ENCODE measurements around the gene LAMP1. TPM values are rescaled to one million over a fixed set of nuclear protein-coding genes. Genes with fewer than 3 reads are reported as not detected.

Gene LAMP1
- total RNA-seq, 3 donors from 2014 or later: 96.7 to 167 (median 99.1) TPM

DNA sequence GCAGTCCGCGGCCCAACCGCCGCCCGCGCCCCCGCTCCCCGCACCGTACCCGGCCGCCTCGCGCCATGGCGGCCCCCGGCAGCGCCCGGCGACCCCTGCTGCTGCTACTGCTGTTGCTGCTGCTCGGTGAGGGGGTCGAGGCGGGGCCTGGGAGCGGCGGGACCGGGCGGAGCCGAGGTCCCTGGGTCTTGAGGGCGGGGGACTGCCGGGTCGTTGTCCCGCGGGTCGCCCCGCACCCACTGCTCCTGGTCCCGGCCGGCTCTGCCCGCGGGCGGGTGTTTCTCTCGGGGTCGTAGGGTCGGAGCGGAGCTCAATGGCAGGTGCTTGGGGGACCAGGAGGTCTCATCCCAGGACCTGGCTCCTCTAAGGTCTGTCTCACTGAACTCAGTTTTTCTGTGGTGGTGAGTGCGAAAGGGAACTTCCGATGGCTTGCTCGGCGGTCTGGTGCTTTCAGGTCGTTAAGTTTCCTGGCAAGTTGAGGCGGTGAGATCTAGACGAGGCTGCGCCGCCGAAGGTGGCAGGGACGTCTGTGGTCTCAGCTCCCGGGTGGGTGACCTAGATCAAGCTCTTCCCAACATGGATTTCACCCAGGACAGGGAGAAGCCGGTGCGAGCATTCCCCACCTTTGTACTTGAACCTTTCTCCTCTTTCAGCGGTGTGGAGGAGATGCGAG is 467 bp downstream of the LAMP1 start:
- H3K9me3 ChIP-seq: no peaks in the 10 kb centered on the region
- H3K27me3 ChIP-seq: no peaks in the 10 kb centered on the region
- no peaks in the 10 kb centered on the region for H3K36me3 ChIP-seq
- H3K27ac ChIP-seq: peak overlapping the region; percentile 89 to 95
- H3K4me3 ChIP-seq: peak overlapping the region; percentile 68 to 92 (median 71)
- H3K4me1 ChIP-seq: peaks cover 0 to 11% of the 10 kb centered on the region in 2 donors
- TF ChIP-seq POLR2AphosphoS5 (IDR thresholded peaks at IDR 0.05) (no peak), POLR2A (IDR thresholded peaks at IDR 0.05) (no peak)
- TF ChIP-seq, protein P1, sequence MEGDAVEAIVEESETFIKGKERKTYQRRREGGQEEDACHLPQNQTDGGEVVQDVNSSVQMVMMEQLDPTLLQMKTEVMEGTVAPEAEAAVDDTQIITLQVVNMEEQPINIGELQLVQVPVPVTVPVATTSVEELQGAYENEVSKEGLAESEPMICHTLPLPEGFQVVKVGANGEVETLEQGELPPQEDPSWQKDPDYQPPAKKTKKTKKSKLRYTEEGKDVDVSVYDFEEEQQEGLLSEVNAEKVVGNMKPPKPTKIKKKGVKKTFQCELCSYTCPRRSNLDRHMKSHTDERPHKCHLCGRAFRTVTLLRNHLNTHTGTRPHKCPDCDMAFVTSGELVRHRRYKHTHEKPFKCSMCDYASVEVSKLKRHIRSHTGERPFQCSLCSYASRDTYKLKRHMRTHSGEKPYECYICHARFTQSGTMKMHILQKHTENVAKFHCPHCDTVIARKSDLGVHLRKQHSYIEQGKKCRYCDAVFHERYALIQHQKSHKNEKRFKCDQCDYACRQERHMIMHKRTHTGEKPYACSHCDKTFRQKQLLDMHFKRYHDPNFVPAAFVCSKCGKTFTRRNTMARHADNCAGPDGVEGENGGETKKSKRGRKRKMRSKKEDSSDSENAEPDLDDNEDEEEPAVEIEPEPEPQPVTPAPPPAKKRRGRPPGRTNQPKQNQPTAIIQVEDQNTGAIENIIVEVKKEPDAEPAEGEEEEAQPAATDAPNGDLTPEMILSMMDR (IDR thresholded peaks at IDR 0.05): no peak
- DNase-seq (ENCODE audit: low spot score in 2 of 2): peak in 1 of 2 donors; percentile 26
- intact Hi-C loops (cut with DNase I; ENCODE audit: low total_unique reads): no loop called here

DNA sequence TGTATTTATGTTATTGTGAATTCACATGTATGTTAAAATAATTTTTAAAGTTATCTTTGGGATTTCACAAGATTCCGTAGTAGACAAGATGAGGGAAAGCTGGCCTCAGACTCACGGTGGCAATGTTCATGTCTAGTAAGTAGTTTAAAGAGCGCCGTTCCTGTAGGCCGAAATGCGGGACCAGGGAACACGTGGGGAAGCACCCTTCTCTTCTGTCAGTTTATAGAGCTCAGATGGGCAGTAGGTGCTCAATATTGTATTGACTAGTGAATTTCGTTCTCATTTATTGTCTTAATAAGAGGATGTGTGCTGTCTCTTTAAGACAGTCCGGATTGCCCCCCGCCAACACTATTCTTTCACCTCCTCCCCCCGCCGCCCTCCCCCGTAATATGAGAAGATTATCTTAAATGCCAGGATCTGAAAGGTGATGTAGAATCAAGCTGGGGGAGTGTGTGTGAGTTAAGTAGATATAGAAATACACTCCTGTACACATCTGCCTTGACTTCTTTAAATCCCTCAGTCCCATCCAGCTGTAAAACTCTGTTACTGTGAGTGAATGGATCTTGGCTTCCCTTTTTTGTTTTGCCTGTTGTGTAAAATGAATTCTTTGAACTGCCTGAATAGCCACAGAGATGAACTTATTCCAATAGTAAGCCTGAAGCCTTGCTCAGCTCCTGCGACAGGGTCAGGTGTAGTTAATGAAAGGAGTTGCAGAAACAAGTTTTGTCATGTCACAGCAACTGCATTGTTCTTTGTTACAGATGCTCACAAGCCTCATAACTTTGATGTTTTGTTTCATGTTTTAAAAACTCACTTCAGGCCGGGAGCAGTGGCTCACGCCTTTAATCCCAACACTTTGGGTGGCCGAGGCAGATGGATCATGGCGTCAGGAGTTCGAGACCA is 1.3 kb downstream of the LAMP1 start:
- intact Hi-C loops (cut with DNase I; ENCODE audit: low total_unique reads): no loop called here
- H3K36me3 ChIP-seq: no peaks in the 10 kb centered on the region
- H3K27me3 ChIP-seq: no peaks in the 10 kb centered on the region
- no peaks in the 10 kb centered on the region for H3K9me3 ChIP-seq
- TF ChIP-seq, protein P1 (IDR thresholded peaks at IDR 0.05): no peak
- TF ChIP-seq POLR2A (IDR thresholded peaks at IDR 0.05): no peak
- TF ChIP-seq POLR2AphosphoS5 (IDR thresholded peaks at IDR 0.05): no peak
- H3K4me3 ChIP-seq: peak overlapping the region; percentile 68 to 92 (median 71)
- DNase-seq (ENCODE audit: low spot score in 2 of 2): no peak
- H3K27ac ChIP-seq: peak overlapping the region; percentile 89 to 95
- peaks cover 0 to 11% of the 10 kb centered on the region in 2 donors for H3K4me1 ChIP-seq

DNA sequence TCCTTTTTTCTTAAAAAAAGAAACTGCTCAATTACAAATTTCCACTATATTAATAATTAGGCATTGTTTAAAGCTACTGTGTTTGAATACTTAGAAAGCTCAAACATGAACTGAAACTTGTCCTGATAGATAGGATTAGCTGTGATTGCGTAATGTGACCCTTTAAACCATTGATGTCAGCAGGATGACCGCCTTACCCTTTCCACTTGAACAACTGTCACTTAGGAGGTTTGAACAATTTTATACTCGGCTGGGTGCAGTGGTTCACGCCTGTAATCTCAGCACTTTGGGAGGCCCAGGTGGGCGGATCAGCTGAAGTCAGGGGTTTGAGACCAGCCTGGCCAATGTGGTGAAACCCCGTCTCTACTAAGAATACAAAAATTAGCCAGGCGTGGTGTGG is 2.9 kb downstream of the LAMP1 start:
- peaks cover 0 to 11% of the 10 kb centered on the region in 2 donors for H3K4me1 ChIP-seq
- no peak overlapping the region for H3K4me3 ChIP-seq
- no peak for DNase-seq (ENCODE audit: low spot score in 2 of 2)
- no peaks in the 10 kb centered on the region for H3K36me3 ChIP-seq
- H3K27me3 ChIP-seq: no peaks in the 10 kb centered on the region
- intact Hi-C loops (cut with DNase I; ENCODE audit: low total_unique reads): no loop called here
- no peaks in the 10 kb centered on the region for H3K9me3 ChIP-seq
- H3K27ac ChIP-seq: no peak overlapping the region
- TF ChIP-seq, protein P1 (IDR thresholded peaks at IDR 0.05): no peak
- TF ChIP-seq POLR2AphosphoS5 (IDR thresholded peaks at IDR 0.05) (no peak), POLR2A (IDR thresholded peaks at IDR 0.05) (no peak)

DNA sequence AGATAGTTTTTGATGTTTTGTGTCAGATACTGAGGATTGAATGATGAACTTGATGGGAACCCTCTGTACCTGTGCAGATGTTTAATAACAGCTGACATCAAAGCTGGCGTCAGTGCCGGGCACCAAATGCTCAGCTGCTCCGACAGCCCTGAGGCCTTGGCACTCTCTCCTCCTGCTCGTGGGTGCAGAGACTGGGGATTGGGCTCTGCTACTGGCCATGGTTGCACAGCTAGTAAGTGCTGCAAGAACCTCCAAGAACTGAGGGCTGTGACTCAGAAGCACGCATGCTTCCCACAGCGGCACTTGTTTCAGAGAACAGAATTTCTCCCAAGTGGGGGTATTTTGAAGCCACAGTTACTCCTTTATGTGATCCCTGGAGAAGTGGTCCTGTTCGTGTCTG is 5.9 kb downstream of the LAMP1 start:
- no peak for TF ChIP-seq POLR2A (IDR thresholded peaks at IDR 0.05)
- TF ChIP-seq POLR2AphosphoS5 (IDR thresholded peaks at IDR 0.05): no peak
- TF ChIP-seq, protein P1 (IDR thresholded peaks at IDR 0.05): no peak
- intact Hi-C loops (cut with DNase I; ENCODE audit: low total_unique reads): no loop called here
- Histone ChIP-seq H3K9me3 (no peaks in the 10 kb centered on the region), H3K4me3 (no peak overlapping the region), H3K27ac (no peak overlapping the region), H3K4me1 (peaks cover 0 to 17% of the 10 kb centered on the region in 2 donors), H3K36me3 (no peaks in the 10 kb centered on the region), H3K27me3 (no peaks in the 10 kb centered on the region)
- no peak for DNase-seq (ENCODE audit: low spot score in 2 of 2)

DNA sequence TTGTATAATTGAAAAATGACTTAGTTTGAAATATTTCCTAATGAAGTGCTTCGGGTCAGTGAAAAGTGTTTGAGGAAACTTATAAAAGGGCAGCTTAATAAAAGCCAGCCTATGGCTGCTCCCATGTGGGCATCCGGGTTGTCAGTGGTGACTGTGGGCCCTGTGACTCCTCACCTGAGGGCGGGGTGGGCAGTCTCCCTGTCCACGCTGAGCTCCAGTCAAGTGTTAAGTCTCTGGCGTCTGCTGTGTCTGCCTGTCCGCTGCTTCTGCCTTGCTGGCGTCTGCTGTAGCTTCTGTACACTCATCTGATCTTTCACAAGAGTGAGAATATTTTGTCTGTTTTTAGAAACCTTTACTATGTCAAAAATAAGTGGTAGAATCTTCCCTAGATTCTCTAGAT is 7.1 kb downstream of the LAMP1 start:
- H3K27me3 ChIP-seq: no peaks in the 10 kb centered on the region
- no peak overlapping the region for H3K27ac ChIP-seq
- TF ChIP-seq POLR2AphosphoS5 (IDR thresholded peaks at IDR 0.05) (no peak), POLR2A (IDR thresholded peaks at IDR 0.05) (no peak)
- TF ChIP-seq, protein P1 (IDR thresholded peaks at IDR 0.05): no peak
- no peaks in the 10 kb centered on the region for H3K9me3 ChIP-seq
- H3K4me1 ChIP-seq: peaks cover 0 to 7% of the 10 kb centered on the region in 2 donors
- H3K36me3 ChIP-seq: no peaks in the 10 kb centered on the region
- no peak for DNase-seq (ENCODE audit: low spot score in 2 of 2)
- H3K4me3 ChIP-seq: no peak overlapping the region
- intact Hi-C loops (cut with DNase I; ENCODE audit: low total_unique reads): no loop called here
